SJSA1 (cell line): Measurements from ENCODE around the gene CFTR. TPM values are rescaled to one million over a fixed set of nuclear protein-coding genes. Genes with fewer than 3 reads are reported as not detected.
"Not testable (repeated sequence)": the region's sequence is repeated elsewhere in the genome, so short reads cannot be mapped to it uniquely, and the experiment has no call there.

ENCODE experiments used
- DNase-seq, 2 experiments: peaks; one replicate each; pipeline ENCODE4 v3.0.0-alpha.2; 2015 to 2020; ENCODE audit warnings: low spot score in 2 of 2, low read depth in 1 of 2
- H3K27ac ChIP-seq: fragments of 250-450 bp; sonication (Bioruptor Pico); 2 replicates; pipeline ENCODE4 v1.5.1; 2020; ENCODE audit warnings: mild to moderate bottlenecking, moderate library complexity
- H3K27me3 ChIP-seq: fragments of 250-450 bp; sonication (Bioruptor Pico); replicated peaks from 2 replicates; pipeline ENCODE4 v1.5.1; 2020; ENCODE audit warnings: mild to moderate bottlenecking, moderate library complexity
- H3K36me3 ChIP-seq: fragments of 250-450 bp; sonication (Bioruptor Pico); 2 replicates; pipeline ENCODE4 v1.5.1; 2020; ENCODE audit warnings: mild to moderate bottlenecking
- H3K4me1 ChIP-seq: fragments of 250-450 bp; sonication (Bioruptor Pico); replicated peaks from 2 replicates; pipeline ENCODE4 v1.6.1; 2021; ENCODE audit warnings: mild to moderate bottlenecking
- H3K4me3 ChIP-seq: fragments of 250-450 bp; sonication (Bioruptor Pico); 2 replicates; pipeline ENCODE4 v1.5.1; 2020; ENCODE audit warnings: mild to moderate bottlenecking
- H3K9me3 ChIP-seq: fragments of 250-450 bp; sonication (Bioruptor Pico); replicated peaks from 2 replicates; pipeline ENCODE4 v1.5.1; 2020; ENCODE audit warnings: mild to moderate bottlenecking
- total RNA-seq: library from RNA; depleted of rRNA; stranded (reverse); fragments of >200 nt; shearing (Covaris generic); gene quantifications from 2 replicates; pipeline ENCODE4 v1.2.3, GENCODE V29; 2014; rRNA removed

CFTR gene
- 0.06 and 0.08 TPM in 2 replicates for total RNA-seq

DNA sequence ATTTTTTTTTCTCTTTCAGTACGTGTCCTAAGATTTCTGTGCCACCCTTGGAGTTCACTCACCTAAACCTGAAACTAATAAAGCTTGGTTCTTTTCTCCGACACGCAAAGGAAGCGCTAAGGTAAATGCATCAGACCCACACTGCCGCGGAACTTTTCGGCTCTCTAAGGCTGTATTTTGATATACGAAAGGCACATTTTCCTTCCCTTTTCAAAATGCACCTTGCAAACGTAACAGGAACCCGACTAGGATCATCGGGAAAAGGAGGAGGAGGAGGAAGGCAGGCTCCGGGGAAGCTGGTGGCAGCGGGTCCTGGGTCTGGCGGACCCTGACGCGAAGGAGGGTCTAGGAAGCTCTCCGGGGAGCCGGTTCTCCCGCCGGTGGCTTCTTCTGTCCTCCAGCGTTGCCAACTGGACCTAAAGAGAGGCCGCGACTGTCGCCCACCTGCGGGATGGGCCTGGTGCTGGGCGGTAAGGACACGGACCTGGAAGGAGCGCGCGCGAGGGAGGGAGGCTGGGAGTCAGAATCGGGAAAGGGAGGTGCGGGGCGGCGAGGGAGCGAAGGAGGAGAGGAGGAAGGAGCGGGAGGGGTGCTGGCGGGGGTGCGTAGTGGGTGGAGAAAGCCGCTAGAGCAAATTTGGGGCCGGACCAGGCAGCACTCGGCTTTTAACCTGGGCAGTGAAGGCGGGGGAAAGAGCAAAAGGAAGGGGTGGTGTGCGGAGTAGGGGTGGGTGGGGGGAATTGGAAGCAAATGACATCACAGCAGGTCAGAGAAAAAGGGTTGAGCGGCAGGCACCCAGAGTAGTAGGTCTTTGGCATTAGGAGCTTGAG is at the start of gene CFTR:
TSS of gene CFTR (plus strand) at position 801 of the 830 bp plus-strand sequence. CDS start 70 bp downstream, outside the sequence.
- no peak within 1 kb of the TSS for H3K4me3 ChIP-seq
- no peak for DNase-seq
- no peaks in the 10 kb centered on the region for H3K4me1 ChIP-seq
- H3K36me3 ChIP-seq: no peaks in the 10 kb centered on the region
- no peak within 1 kb of the TSS for H3K27ac ChIP-seq
- H3K27me3 ChIP-seq: peaks cover 44% of the 10 kb centered on the region
- no peaks in the 10 kb centered on the region for H3K9me3 ChIP-seq

DNA sequence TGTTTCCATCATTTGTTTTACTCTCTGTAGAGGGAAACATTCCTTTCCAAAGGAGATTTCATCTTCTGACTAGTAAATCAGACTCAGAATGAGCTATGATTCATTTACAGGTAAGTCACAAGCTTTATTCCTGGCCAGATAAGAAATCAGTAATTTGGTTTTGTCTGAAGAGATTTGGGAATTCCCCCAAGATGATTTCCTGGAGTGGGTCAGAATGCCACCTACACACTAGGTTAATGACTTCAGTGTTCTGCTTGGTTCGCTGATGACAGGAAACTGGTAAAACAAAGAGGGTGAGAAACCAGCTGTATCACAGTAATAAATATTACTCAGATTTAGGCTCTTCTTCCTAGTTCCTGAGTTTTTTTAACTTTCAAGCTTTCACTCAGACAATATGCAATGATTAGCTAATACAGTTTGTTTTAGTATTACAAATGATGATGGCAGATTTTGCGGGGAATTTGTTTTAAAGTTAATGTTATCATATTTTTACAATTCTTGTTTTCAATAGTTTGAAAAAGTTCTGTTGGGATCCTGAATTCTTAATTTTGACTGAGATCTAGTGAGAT is 44.3 kb upstream of the CFTR start:
- H3K4me3 ChIP-seq: no peak overlapping the region

DNA sequence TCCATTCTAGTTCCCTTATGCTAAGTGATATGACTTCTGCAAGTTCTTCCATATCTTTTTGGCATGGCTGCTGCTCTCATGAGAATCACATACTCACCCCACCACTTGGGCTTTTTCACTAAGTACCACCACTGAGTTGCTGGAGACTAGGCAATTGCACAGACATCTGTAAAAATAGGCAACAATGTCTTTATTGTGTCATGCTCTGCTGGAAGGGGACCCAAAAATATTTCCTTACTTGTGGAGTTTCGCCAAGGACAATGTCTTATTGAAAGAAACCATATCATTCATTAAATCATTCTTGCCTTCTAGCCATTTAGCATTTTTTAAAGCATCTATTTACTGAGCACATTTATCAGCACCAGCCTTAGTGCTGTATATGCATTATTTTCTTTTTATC is 35.2 kb upstream of the CFTR start:
- H3K9me3 ChIP-seq: no peaks in the 10 kb centered on the region
- H3K36me3 ChIP-seq: no peaks in the 10 kb centered on the region
- DNase-seq: no peak
- no peaks in the 10 kb centered on the region for H3K27me3 ChIP-seq
- H3K27ac ChIP-seq: no peak overlapping the region
- H3K4me1 ChIP-seq: no peaks in the 10 kb centered on the region
- no peak overlapping the region for H3K4me3 ChIP-seq

More for the DNA sequence above, 44.3 kb upstream of the CFTR start:
- no peaks in the 10 kb centered on the region; the same call in 1 of the 2 replicates for H3K27me3 ChIP-seq
- H3K9me3 ChIP-seq: no peaks in the 10 kb centered on the region
- H3K27ac ChIP-seq: no peak overlapping the region
- no peaks in the 10 kb centered on the region for H3K36me3 ChIP-seq
- H3K4me1 ChIP-seq: no peaks in the 10 kb centered on the region
- no peak for DNase-seq

GRCh38 chr7:117445206-117445605 is 34.6 kb upstream of the CFTR start:
- Histone ChIP-seq H3K9me3 (no peaks in the 10 kb centered on the region), H3K4me3 (no peak overlapping the region), H3K36me3 (no peaks in the 10 kb centered on the region), H3K27ac (no peak overlapping the region), H3K4me1 (no peaks in the 10 kb centered on the region), H3K27me3 (no peaks in the 10 kb centered on the region)
- no peak for DNase-seq

DNA sequence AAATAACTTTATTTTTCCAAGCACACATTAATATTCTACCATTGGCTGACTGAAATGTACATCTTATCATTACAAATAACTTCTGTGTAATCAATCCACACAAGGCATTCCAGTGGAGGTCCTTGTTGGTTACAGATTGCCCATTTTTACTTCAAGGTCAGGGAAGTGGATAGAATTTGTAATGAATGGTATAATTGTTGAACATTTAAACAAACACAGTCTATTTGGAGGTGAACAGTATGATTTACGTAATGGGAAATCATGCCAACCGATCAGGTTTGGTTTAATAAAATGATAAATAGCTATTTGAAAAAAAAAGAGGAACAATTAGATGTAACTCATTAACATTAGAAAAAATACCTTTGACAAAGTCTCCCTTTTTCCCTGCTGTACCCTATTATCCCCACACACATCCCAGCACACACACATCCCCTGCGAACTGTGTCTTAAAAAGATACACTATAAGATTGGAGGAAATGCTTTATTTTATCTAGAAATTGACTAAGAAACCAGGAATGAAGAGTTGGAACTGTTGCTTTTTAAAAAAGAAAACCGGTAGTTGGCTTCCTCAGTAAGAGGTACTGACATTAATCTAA is 33.5 kb upstream of the CFTR start:
- Histone ChIP-seq H3K4me1 (no peaks in the 10 kb centered on the region), H3K9me3 (no peaks in the 10 kb centered on the region), H3K27me3 (no peaks in the 10 kb centered on the region), H3K27ac (no peak overlapping the region), H3K36me3 (no peaks in the 10 kb centered on the region), H3K4me3 (no peak overlapping the region)
- no peak for DNase-seq

DNA sequence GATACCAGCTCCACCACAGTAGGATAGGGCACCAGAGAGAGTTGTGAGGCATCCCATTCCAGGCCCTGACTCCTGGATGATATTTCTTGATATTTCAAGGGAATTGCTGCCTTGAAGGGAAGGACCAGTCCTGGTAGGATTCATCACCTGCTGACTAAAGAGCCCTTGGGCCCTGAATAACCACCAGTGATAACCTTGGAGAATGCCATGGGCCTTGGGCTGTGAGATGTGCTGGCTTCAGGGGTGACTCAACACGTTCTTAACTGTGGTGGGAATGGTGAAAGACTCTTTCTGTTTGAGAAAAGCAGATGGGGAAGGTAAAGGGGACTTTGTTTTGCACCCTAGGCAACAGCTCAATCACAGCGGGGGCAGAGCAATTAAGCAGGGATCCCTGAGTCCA is 31.2 kb upstream of the CFTR start:
- H3K4me1 ChIP-seq: no peaks in the 10 kb centered on the region
- H3K9me3 ChIP-seq: no peaks in the 10 kb centered on the region
- H3K27me3 ChIP-seq: no peaks in the 10 kb centered on the region
- no peak overlapping the region for H3K4me3 ChIP-seq
- DNase-seq: no peak
- H3K36me3 ChIP-seq: no peaks in the 10 kb centered on the region
- no peak overlapping the region for H3K27ac ChIP-seq

DNA sequence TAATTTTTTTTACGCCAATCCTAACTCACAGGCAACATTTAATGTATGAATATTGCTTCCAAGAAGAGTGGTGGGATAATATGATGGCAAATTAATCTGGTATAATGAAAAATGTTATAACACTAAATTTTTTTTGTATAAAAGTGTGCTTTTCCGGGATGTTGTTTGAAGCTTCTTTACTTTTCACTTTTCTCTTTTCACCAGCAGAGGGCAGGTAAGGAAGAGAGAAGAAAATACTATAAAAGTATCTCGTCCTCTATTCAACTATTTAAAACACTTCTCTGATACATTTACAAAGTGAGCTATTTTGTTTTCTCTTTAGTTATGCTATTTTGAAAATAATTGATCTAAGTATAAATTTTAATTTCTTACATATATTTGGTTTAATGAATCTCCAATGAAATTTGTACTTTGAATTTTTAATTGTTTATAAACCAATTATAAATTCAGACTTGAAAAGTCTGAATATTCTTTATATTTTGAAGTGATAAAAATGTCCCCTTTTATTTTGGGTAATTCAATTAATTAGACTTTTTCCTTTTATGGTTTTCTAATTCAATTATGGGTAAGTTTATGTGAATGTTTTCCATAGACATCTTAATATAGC is 20.7 kb upstream of the CFTR start:
- no peak overlapping the region for H3K4me3 ChIP-seq
- H3K9me3 ChIP-seq: no peaks in the 10 kb centered on the region

GRCh38 chr7:117459735-117460134 is 20.1 kb upstream of the CFTR start:
- Histone ChIP-seq H3K36me3 (no peaks in the 10 kb centered on the region), H3K4me1 (no peaks in the 10 kb centered on the region), H3K4me3 (no peak overlapping the region), H3K27ac (no peak overlapping the region), H3K9me3 (no peaks in the 10 kb centered on the region), H3K27me3 (no peaks in the 10 kb centered on the region)
- DNase-seq: no peak

More for the DNA sequence above, 20.7 kb upstream of the CFTR start:
- DNase-seq: peak in 1 of 2 experiments; percentile 11
- no peaks in the 10 kb centered on the region for H3K4me1 ChIP-seq
- H3K27me3 ChIP-seq: no peaks in the 10 kb centered on the region
- no peaks in the 10 kb centered on the region for H3K36me3 ChIP-seq
- H3K27ac ChIP-seq: no peak overlapping the region

DNA sequence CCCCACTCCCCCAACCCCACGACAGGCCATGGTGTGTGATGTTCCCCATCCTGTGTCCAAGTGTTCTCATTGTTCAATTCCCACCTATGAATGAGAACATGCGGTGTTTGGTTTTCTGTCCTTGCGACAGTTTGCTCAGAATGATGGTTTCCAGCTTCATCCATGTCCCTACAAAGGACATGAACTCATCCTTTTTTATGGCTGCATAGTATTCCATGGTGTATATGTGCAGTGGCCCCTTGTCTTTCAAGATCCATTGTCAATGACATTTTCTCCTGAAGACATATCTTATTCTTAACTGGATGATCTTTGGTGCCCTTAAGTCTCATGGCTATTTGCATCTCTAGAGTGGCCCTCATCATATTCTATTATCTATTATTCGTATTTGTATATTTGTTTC is 19.0 kb upstream of the CFTR start:
- DNase-seq, H3K36me3 ChIP-seq, H3K27me3 ChIP-seq, H3K4me3 ChIP-seq, H3K27ac ChIP-seq, H3K4me1 ChIP-seq, H3K9me3 ChIP-seq: not testable (repeated sequence)

DNA sequence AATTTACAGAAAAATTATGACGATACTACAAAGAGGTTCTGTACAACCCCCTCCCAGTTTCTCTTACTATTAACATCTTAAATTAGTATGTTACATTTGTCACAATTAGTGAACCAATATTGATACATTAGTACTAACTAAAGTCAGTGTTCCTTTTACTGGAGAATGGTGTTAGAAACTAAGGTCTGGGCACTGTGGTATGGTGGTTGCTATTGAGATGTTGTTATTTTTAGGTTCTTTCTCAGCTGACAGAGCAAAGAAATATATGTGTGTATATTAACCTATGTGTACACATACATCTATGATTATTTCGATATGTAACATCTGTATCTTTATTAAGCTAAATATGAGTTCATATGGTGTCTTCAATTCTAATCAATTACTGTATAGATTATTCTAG is 11.7 kb upstream of the CFTR start:
- H3K4me1 ChIP-seq: no peaks in the 10 kb centered on the region
- H3K36me3 ChIP-seq: no peaks in the 10 kb centered on the region
- H3K27ac ChIP-seq: no peak overlapping the region
- no peaks in the 10 kb centered on the region for H3K9me3 ChIP-seq
- H3K27me3 ChIP-seq: no peaks in the 10 kb centered on the region
- H3K4me3 ChIP-seq: no peak overlapping the region
- no peak for DNase-seq

DNA sequence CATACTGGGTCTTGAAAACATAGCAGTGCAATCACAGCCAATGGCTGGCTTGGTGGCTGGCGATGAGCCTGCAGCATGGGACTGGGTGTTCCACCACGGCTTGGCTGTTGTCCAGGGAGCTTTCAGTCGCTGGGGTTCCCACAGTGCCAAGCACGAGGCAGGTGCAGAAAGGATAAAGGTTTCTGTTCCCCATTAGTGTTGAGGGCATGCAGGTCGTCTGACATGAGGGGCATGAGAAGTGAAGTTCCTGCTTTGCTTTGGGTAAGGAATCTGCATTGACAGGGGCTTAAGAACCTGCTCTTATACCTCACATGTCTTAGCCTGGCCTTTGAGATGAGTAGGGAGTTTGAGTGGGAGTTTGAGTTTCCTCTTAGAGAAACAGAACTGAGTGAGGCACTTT is 9.0 kb upstream of the CFTR start:
- Histone ChIP-seq H3K27ac (no peak overlapping the region), H3K27me3 (peaks cover 3% of the 10 kb centered on the region; the same call in 1 of the 2 replicates), H3K9me3 (no peaks in the 10 kb centered on the region), H3K36me3 (no peaks in the 10 kb centered on the region), H3K4me1 (no peaks in the 10 kb centered on the region), H3K4me3 (no peak overlapping the region)
- DNase-seq: no peak

GRCh38 chr7:117472335-117472734 is 7.5 kb upstream of the CFTR start:
- H3K9me3 ChIP-seq: no peaks in the 10 kb centered on the region
- peaks cover 13% of the 10 kb centered on the region; the same call in 1 of the 2 replicates for H3K27me3 ChIP-seq
- no peaks in the 10 kb centered on the region for H3K36me3 ChIP-seq
- no peak overlapping the region for H3K4me3 ChIP-seq
- DNase-seq: no peak
- H3K27ac ChIP-seq: no peak overlapping the region
- no peaks in the 10 kb centered on the region for H3K4me1 ChIP-seq

- Histone ChIP-seq H3K9me3 (no peaks in the 10 kb centered on the region), H3K36me3 (no peaks in the 10 kb centered on the region), H3K4me1 (no peaks in the 10 kb centered on the region), H3K27me3 (peaks cover 40% of the 10 kb centered on the region), H3K27ac (no peak overlapping the region), H3K4me3 (no peak overlapping the region)
- DNase-seq: no peak
These were observed 3.1 kb upstream of the CFTR start for GRCh38 chr7:117476557-117477215.
